Mammary epithelial cell (primary cell): Measurements from ENCODE around the gene LRRC74A.

Experiments used
- EZH2 ChIP-seq: IDR thresholded peaks from 2 replicates; pipeline ENCODE4 v1.6.1; 2012; ENCODE audit warnings: low read length, inconsistent platforms, borderline replicate concordance
- TF ChIP-seq, protein P1 (sequence below), 2 donors: IDR thresholded peaks in 1 of 2; conservative IDR thresholded peaks in 1 of 2; 2 replicates each; pipeline ENCODE4 v1.5.1; 2011 to 2012; ENCODE audit warnings: inconsistent platforms in 2 of 2, low read length in 2 of 2, mild to moderate bottlenecking in 2 of 2, control low read depth in 1 of 2, low read depth in 1 of 2; ENCODE audit not compliant: insufficient read depth in 1 of 2; ENCODE audit errors: extremely low read depth in 1 of 2

DNA sequence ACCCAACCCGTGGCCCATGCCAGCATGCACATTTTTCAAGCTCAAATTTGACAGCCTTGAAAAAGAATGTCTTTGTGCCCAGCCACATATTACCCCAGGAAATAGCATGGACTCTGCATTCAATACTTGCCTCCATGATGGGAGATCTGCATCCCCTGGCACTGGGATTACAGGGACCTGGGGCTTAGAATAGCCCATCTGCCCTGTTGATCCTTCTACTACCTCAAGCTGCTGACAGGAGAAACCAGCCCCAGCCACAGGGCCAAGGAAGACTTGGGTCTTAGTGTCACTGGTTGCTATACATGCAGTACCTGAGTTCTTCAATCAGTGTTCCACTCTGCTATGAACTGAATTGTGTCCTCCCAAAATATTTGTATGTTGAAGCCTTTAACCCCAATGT, 85.3 kb downstream of the LRRC74A start:
- TF ChIP-seq, protein P1, sequence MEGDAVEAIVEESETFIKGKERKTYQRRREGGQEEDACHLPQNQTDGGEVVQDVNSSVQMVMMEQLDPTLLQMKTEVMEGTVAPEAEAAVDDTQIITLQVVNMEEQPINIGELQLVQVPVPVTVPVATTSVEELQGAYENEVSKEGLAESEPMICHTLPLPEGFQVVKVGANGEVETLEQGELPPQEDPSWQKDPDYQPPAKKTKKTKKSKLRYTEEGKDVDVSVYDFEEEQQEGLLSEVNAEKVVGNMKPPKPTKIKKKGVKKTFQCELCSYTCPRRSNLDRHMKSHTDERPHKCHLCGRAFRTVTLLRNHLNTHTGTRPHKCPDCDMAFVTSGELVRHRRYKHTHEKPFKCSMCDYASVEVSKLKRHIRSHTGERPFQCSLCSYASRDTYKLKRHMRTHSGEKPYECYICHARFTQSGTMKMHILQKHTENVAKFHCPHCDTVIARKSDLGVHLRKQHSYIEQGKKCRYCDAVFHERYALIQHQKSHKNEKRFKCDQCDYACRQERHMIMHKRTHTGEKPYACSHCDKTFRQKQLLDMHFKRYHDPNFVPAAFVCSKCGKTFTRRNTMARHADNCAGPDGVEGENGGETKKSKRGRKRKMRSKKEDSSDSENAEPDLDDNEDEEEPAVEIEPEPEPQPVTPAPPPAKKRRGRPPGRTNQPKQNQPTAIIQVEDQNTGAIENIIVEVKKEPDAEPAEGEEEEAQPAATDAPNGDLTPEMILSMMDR (conservative IDR thresholded peaks at IDR 0.05 in 1 of 2, IDR thresholded peaks at IDR 0.05 in 1 of 2; ENCODE audit: extremely low read depth in 1 of 2, insufficient read depth in 1 of 2, low read depth in 1 of 2, low read length in 2 of 2) = no peak
- TF ChIP-seq EZH2 = no peak
